ENCODE data around the gene CCNC.

The CCNC gene

DNA sequence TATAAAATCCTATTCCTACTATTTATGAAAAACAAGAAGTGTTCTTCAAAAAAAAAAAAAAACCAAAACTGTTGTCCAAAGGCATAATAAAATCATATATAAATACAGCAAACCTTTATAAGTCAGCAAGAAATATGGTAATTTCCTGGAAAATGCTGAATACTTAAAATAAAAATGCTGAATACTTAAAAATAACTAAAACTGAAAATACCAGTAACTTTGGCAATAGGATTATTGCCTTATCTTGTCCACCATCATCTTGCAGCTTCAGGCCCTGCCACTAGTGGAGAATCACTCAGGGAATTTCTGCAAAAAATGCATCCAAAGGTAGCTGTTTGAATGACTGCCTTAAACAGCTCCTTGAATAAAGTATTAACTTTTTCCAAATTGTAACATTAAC, 24.5 kb downstream of the CCNC start:
- no peak for DNase-seq

DNA sequence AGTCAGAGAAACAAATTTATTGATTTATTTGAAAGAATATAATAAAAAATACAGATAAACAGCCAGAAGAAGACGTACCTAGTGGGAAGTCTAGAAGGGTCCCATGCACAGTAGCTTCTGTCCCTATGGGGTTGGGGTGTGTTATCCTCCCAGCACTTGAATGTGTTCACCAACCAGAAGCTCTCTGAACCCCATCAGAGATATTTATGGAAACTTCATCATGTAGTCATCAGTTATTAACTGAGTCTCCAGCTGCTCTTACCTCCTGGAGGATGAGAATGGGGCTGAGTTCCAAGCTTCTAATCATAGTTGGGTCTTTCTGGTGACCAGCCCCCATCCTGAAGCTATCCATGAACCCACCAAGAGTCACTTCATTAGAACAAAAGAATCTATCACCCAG, 37.8 kb downstream of the CCNC start:
- no peak for DNase-seq

DNA sequence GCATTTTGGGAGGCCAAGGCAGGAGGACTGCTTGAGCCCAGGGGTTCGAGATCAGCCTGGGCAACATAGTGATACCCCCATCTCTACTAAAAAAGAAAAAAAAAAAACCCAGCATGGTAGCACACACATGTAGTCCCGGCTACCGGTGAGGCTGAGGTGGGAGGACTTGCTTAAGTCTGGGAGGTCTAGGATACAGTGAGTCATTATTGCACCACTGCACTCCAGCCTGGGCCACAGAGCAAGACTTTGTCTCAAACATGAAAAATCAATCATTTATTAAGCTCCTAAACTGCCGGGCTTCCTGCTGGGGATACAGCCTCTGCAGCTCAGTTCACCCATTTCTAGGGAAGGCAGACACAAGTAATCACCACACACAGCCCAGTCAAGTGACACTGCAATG, 45.9 kb downstream of the CCNC start:
- no peak for DNase-seq

GRCh38 chr6:99521633-99522151, 46.8 kb downstream of the CCNC start:
- DNase-seq = no peak

GRCh38 chr6:99520855-99521632, 47.4 kb downstream of the CCNC start:
- peak; percentile 72 for DNase-seq

GRCh38 chr6:99519446-99519845, 49.0 kb downstream of the CCNC start:
- no peak for DNase-seq

DNA sequence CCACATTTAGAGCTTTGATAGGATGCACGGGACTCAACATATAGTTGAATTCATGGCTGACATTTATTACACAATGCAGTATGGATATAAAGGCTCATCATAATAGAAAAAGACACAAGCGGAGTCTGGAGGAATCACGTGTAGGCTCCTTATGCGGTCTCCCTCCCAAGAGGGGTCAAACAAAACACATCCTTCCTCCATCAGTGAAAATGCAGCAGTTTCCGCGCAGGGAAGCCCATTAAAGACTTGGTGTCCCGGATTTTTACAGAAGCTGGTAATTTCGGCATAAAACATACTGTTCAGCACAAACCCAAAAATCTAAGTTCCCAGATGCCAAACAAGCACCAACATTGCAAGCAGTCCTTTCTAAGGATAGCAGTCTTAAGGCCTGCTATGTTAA, 54.4 kb downstream of the CCNC start:
- DNase-seq = no peak

GRCh38 chr6:99512033-99512432, 56.4 kb downstream of the CCNC start:
- no peak for DNase-seq

DNA sequence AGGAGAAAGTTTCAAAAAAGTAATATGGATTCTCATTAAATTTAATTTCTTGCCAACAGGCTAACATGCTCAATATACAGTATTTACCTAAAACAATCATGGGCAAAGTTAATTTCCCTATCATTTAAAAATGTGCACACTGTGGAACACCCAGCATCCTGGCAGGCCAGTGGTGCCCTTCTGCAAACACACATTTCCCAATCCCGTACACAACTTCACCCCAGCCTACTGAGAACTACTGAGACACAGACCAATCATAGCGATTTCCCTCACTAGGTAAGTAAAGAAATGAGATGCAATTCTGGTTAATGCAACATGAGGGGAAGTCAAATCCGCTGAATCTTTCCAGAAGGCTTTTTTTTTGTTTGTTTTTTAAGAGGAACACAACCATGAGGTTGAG, 60.8 kb downstream of the CCNC start:
- DNase-seq = no peak

DNA sequence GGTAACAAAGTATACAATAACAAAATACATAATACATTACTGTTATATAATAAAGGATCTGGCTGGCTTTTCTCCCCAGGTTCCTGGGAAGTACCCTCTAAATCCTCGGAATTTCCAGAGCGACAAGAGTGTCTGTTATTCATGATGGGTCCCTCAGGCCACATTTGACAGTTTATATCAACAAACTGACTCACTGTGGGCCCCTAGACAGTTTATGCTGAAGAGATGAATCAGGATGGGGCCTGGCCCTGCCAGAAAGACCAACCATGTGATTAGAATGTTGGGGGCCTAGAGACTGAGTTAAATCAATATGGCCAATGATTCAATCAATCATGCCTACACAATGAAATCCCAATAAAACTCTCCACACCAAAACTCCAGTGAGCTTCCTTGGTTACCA, 66.7 kb downstream of the CCNC start:
- DNase-seq = no peak

GRCh38 chr6:99498421-99498820, 70.0 kb downstream of the CCNC start:
- DNase-seq = no peak

DNA sequence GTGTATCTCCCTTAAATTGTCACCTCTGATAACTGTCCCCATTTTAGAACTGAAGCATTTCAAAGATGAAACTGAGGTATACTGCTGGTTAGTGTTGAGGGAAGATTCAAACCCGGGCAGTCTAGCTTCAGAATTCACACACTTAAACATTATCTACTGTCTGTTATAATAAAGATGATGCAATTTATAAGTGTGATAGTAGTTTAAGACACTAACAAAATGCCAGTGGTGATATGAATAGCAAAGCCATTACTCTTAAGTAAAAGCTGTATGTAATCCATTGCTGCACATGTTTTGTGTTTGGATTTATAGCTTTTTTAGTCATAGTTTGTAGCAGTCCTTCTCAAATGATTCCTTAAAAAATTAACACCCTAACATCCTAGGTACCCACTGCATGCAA, 73.0 kb downstream of the CCNC start:
- DNase-seq = no peak

Data from stimulated activated CD4-positive, alpha-beta T cell treated with anti-CD3 and anti-CD28 coated beads, Interleukin-4, amount 100 ng/mL, for 24 hours (primary cell).